ENCODE data around the gene TACR2. TPM values are rescaled to one million over a fixed set of nuclear protein-coding genes. Genes with fewer than 3 reads are reported as not detected.
"Not testable (repeated sequence)": the region's sequence is repeated elsewhere in the genome, so short reads cannot be mapped to it uniquely, and the experiment has no call there.

Gene TACR2
- total RNA-seq, 2 donors from 2014 or later = 0.27 TPM; not detected in 1

GRCh38 chr10:69452676-69453415, 36.1 kb upstream of the TACR2 start:
- no peaks in the 10 kb centered on the region for H3K27me3 ChIP-seq (replicated peaks; ENCODE audit: insufficient read depth)
- no peaks in the 10 kb centered on the region for H3K36me3 ChIP-seq
- no peak overlapping the region for H3K4me3 ChIP-seq
- TF ChIP-seq, protein P1, sequence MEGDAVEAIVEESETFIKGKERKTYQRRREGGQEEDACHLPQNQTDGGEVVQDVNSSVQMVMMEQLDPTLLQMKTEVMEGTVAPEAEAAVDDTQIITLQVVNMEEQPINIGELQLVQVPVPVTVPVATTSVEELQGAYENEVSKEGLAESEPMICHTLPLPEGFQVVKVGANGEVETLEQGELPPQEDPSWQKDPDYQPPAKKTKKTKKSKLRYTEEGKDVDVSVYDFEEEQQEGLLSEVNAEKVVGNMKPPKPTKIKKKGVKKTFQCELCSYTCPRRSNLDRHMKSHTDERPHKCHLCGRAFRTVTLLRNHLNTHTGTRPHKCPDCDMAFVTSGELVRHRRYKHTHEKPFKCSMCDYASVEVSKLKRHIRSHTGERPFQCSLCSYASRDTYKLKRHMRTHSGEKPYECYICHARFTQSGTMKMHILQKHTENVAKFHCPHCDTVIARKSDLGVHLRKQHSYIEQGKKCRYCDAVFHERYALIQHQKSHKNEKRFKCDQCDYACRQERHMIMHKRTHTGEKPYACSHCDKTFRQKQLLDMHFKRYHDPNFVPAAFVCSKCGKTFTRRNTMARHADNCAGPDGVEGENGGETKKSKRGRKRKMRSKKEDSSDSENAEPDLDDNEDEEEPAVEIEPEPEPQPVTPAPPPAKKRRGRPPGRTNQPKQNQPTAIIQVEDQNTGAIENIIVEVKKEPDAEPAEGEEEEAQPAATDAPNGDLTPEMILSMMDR (IDR thresholded peaks at IDR 0.05) = no peak
- DNase-seq (ENCODE audit: low spot score) = no peak
- no peak overlapping the region for H3K27ac ChIP-seq
- H3K4me1 ChIP-seq (ENCODE audit: control insufficient read depth in 1 of 2, low read depth in 2 of 2) = peaks cover 0 to 10% of the 10 kb centered on the region in 2 donors
- H3K9me3 ChIP-seq = no peaks in the 10 kb centered on the region
- ATAC-seq (ENCODE audit: insufficient number of reproducible peaks, low FRiP score, low read depth) = no peak

- Histone ChIP-seq H3K27ac (no peak overlapping the region), H3K9me3 (no peaks in the 10 kb centered on the region), H3K36me3 (no peaks in the 10 kb centered on the region), H3K4me1 (ENCODE audit: control insufficient read depth in 1 of 2, low read depth in 2 of 2) (peaks cover 0 to 10% of the 10 kb centered on the region in 2 donors), H3K27me3 (replicated peaks; ENCODE audit: insufficient read depth) (no peaks in the 10 kb centered on the region), H3K4me3 (peak overlapping the region; percentile 80)
- TF ChIP-seq, protein P1 (IDR thresholded peaks at IDR 0.05) = no peak
- no peak for ATAC-seq (ENCODE audit: insufficient number of reproducible peaks, low FRiP score, low read depth)
- DNase-seq (ENCODE audit: low spot score) = no peak
Observed at GRCh38 chr10:69451784-69452251, 35.1 kb upstream of the TACR2 start.

DNA sequence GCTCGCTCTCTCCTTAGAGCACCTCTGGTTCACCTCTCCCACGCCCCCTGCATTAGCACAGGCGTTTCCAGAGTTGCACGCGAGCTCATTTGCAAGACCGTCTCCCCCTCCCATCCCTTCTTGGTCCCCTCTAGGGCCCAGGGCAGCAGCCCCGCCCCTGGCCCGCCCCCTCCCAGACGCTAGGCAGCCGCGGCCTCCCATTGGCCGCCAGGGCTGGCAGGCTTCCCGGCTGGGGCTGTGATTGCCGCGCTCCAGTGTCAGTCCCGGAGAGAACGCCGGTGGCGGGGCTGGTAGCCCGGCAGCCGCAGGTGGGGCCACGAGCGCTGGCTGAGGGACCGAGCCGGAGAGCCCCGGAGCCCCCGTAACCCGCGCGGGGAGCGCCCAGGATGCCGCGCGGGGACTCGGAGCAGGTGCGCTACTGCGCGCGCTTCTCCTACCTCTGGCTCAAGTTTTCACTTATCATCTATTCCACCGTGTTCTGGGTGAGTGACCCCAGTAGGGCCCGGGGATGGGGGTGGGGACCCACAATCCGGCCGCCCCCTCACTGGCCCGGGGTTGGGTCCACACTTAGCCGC, 34.6 kb upstream of the TACR2 start, which contains the start of gene TSPAN15:
TSPAN15 (plus strand) TSS at position 257 of the 575 bp plus-strand sequence; CDS start at position 387, 130 bp downstream.
- TF ChIP-seq, protein P1 (IDR thresholded peaks at IDR 0.05) = peak; percentile 9
- Histone ChIP-seq H3K27ac (no peak within 1 kb of the TSS), H3K9me3 (no peaks in the 10 kb centered on the region), H3K4me1 (ENCODE audit: control insufficient read depth in 1 of 2, low read depth in 2 of 2) (peaks cover 0 to 10% of the 10 kb centered on the region in 2 donors), H3K27me3 (replicated peaks; ENCODE audit: insufficient read depth) (no peaks in the 10 kb centered on the region), H3K4me3 (peak within 1 kb of the TSS; percentile 80), H3K36me3 (no peaks in the 10 kb centered on the region)
- ATAC-seq (ENCODE audit: insufficient number of reproducible peaks, low FRiP score, low read depth) (no peak), DNase-seq (ENCODE audit: low spot score) (peak; percentile 26)

GRCh38 chr10:69450395-69450794, 33.7 kb upstream of the TACR2 start:
- H3K27me3 ChIP-seq (replicated peaks; ENCODE audit: insufficient read depth); DNase-seq (ENCODE audit: low spot score); H3K36me3 ChIP-seq; ATAC-seq (ENCODE audit: insufficient number of reproducible peaks, low FRiP score, low read depth); H3K27ac ChIP-seq; H3K4me3 ChIP-seq; H3K9me3 ChIP-seq: not testable (repeated sequence)
- peaks cover 0 to 10% of the 10 kb centered on the region in 2 donors for H3K4me1 ChIP-seq (ENCODE audit: control insufficient read depth in 1 of 2, low read depth in 2 of 2)

GRCh38 chr10:69449841-69450240, 33.1 kb upstream of the TACR2 start:
- DNase-seq (ENCODE audit: low spot score) (no peak), ATAC-seq (ENCODE audit: insufficient number of reproducible peaks, low FRiP score, low read depth) (peak; percentile 19)
- H3K27me3 ChIP-seq (replicated peaks; ENCODE audit: insufficient read depth) = no peaks in the 10 kb centered on the region
- no peak overlapping the region for H3K4me3 ChIP-seq
- H3K36me3 ChIP-seq = no peaks in the 10 kb centered on the region
- no peaks in the 10 kb centered on the region for H3K9me3 ChIP-seq
- no peak overlapping the region for H3K27ac ChIP-seq
- TF ChIP-seq, protein P1 (IDR thresholded peaks at IDR 0.05) = peak; percentile 50
- peaks cover 0 to 10% of the 10 kb centered on the region in 2 donors for H3K4me1 ChIP-seq (ENCODE audit: control insufficient read depth in 1 of 2, low read depth in 2 of 2)
